IMR-90 (cell line): ENCODE data around the gene OPN4.
A peak's percentile ranks its signal among the peaks of the same experiment; 100 is the strongest.

Experiments
- BHLHE40 ChIP-seq: fragments of 150-350 bp; IDR thresholded peaks from 2 replicates; pipeline ENCODE4 v1.6.1; 2016; ENCODE audit warnings: mild to moderate bottlenecking, low read depth, low read length
- CEBPB ChIP-seq: IDR thresholded peaks from 2 replicates; pipeline ENCODE4 v1.6.1; 2012; ENCODE audit warnings: low read depth, low read length, improper control_type of control experiment
- CHD1 ChIP-seq: IDR thresholded peaks from 2 replicates; pipeline ENCODE4 v1.6.1; 2012; ENCODE audit warnings: low read depth, low read length, improper control_type of control experiment
- CTCF ChIP-seq: conservative IDR thresholded peaks from 2 replicates; pipeline ENCODE4 v1.5.1; 2012; ENCODE audit warnings: mild to moderate bottlenecking, low read depth, low read length, improper control_type of control experiment
- ELK1 ChIP-seq: fragments of 150-350 bp; IDR thresholded peaks from 2 replicates; pipeline ENCODE4 v1.6.1; 2016; ENCODE audit warnings: low read depth, mild to moderate bottlenecking, low read length, moderate library complexity, borderline replicate concordance
- FOS ChIP-seq: fragments of 150-350 bp; IDR thresholded peaks from 2 replicates; pipeline ENCODE4 v1.6.1; 2016; ENCODE audit warnings: low read depth, low read length
- MXI1 ChIP-seq: IDR thresholded peaks from 2 replicates; pipeline ENCODE4 v1.6.1; 2012; ENCODE audit warnings: low read depth, mild to moderate bottlenecking, low read length, moderate library complexity, borderline replicate concordance
- NFE2L2 ChIP-seq: fragments of 150-350 bp; IDR thresholded peaks from 2 replicates; pipeline ENCODE4 v1.6.1; 2016; ENCODE audit warnings: low read depth, mild to moderate bottlenecking, low read length
- POLR2A ChIP-seq: IDR thresholded peaks from 2 replicates; pipeline ENCODE4 v1.6.1; 2012; ENCODE audit warnings: mild to moderate bottlenecking, low read depth, low read length
- RAD21 ChIP-seq: IDR thresholded peaks from 2 replicates; pipeline ENCODE4 v1.6.1; 2012; ENCODE audit warnings: low read length, improper control_type of control experiment
- RCOR1 ChIP-seq: IDR thresholded peaks from 2 replicates; pipeline ENCODE4 v1.6.1; 2012; ENCODE audit warnings: mild to moderate bottlenecking, low read length, improper control_type of control experiment; ENCODE audit not compliant: insufficient replicate concordance
- RFX5 ChIP-seq: IDR thresholded peaks from 2 replicates; pipeline ENCODE4 v1.8.0; 2012; ENCODE audit warnings: low read depth, mild to moderate bottlenecking, low read length, moderate library complexity
- SMC3 ChIP-seq: fragments of 150-350 bp; IDR thresholded peaks from 2 replicates; pipeline ENCODE4 v1.6.1; 2016; ENCODE audit warnings: low read depth, mild to moderate bottlenecking, antibody characterized with exemption, low read length, moderate library complexity
- TF ChIP-seq, protein P1 (sequence below): fragments of 150-350 bp; IDR thresholded peaks from 2 replicates; pipeline ENCODE4 v1.6.1; 2017; ENCODE audit warnings: mild to moderate bottlenecking, antibody characterized with exemption, low read length, low read depth

GRCh38 chr10:86614853-86615252 lies 39.5 kb upstream of the OPN4 start:
- no peak for TF ChIP-seq RCOR1
- no peak for TF ChIP-seq CTCF
- no peak for TF ChIP-seq BHLHE40
- TF ChIP-seq RFX5: no peak
- TF ChIP-seq, protein P1, sequence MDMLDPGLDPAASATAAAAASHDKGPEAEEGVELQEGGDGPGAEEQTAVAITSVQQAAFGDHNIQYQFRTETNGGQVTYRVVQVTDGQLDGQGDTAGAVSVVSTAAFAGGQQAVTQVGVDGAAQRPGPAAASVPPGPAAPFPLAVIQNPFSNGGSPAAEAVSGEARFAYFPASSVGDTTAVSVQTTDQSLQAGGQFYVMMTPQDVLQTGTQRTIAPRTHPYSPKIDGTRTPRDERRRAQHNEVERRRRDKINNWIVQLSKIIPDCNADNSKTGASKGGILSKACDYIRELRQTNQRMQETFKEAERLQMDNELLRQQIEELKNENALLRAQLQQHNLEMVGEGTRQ: peak; percentile 50; the same call in 1 of the 2 replicates
- no peak for TF ChIP-seq SMC3
- TF ChIP-seq POLR2A: no peak
- no peak for TF ChIP-seq RAD21
- no peak for TF ChIP-seq CEBPB
- TF ChIP-seq FOS: no peak
- TF ChIP-seq NFE2L2: no peak
- TF ChIP-seq CHD1: no peak
- no peak for TF ChIP-seq MXI1
- no peak for TF ChIP-seq ELK1
